H1 (cell line): ENCODE measurements around the gene CCL25. TPM values are rescaled to one million over a fixed set of nuclear protein-coding genes. Genes with fewer than 3 reads are reported as not detected.

Source experiments
- CTCF ChIA-PET: fragments of 300-600 bp; sonication (Branson Sonifier 250); formaldehyde crosslinking; loops from one replicate; lab custom pipeline; 2021; ENCODE audit not compliant: partially characterized antibody; lab: Charles Lee
- POLR2A ChIA-PET: fragments of 300-600 bp; sonication (Branson Sonifier 250); formaldehyde crosslinking; loops from one replicate; lab custom pipeline; 2021; ENCODE audit warnings: inconsistent platforms; ENCODE audit not compliant: partially characterized antibody; lab: Charles Lee
- DNase-seq, 2 experiments: peaks; one replicate each; pipeline versions ENCODE4 v3.0.0 to v3.0.0-alpha.2; 2010 to 2022; ENCODE audit warnings: low spot score in 2 of 2, low read depth in 1 of 2, mixed read lengths in 1 of 2
- FAIRE-seq: peaks from 2 replicates; lab custom pipeline; 2011; peaks lifted over from hg19 to GRCh38; lab: Jason Lieb, UNC
- H2AFZ ChIP-seq: 2 replicates; pipeline ENCODE4 v1.8.1; 2012; ENCODE audit warnings: low read length, inconsistent platforms
- H2AK5ac ChIP-seq: 2 replicates; pipeline ENCODE4 v1.6.1; 2013; ENCODE audit warnings: low read depth, low read length
- H2BK120ac ChIP-seq: replicated peaks from 2 replicates; pipeline ENCODE3; 2013; ENCODE audit warnings: low read depth, low read length, inconsistent platforms
- H2BK12ac ChIP-seq: 2 replicates; pipeline ENCODE4 v1.6.1; 2013; ENCODE audit warnings: low read depth, low read length
- H2BK15ac ChIP-seq: 2 replicates; pipeline ENCODE4 v1.6.1; 2013; ENCODE audit warnings: low read length
- H2BK20ac ChIP-seq: 2 replicates; pipeline ENCODE4 v1.6.1; 2013; ENCODE audit warnings: low read length
- H2BK5ac ChIP-seq: 2 replicates; pipeline ENCODE4 v1.6.1; 2013; ENCODE audit warnings: low read depth, low read length
- H3K14ac ChIP-seq: 2 replicates; pipeline ENCODE4 v1.6.1; 2013; ENCODE audit warnings: inconsistent platforms; ENCODE audit not compliant: insufficient read length
- H3K18ac ChIP-seq: 2 replicates; pipeline ENCODE4 v1.6.1; 2013; ENCODE audit warnings: low read length; ENCODE audit errors: extremely low read depth
- H3K23ac ChIP-seq: 2 replicates; pipeline ENCODE4 v1.6.1; 2013; ENCODE audit warnings: inconsistent platforms; ENCODE audit not compliant: insufficient read length
- H3K23me2 ChIP-seq: 2 replicates; pipeline ENCODE4 v1.6.1; 2013; ENCODE audit warnings: low read depth, low read length
- H3K27ac ChIP-seq: 2 replicates; pipeline ENCODE4 v1.6.1; 2011; ENCODE audit warnings: low read depth, low read length, inconsistent platforms
- H3K27me3 ChIP-seq, 4 experiments: replicated peaks in 1 of 4; 1 replicate in 1 of 4; 2 replicates in 3 of 4; pipeline versions ENCODE4 v1.6.1 to v1.8.1; 2011 to 2013; ENCODE audit warnings: low read length in 3 of 4, mild to moderate bottlenecking in 3 of 4, inconsistent platforms in 2 of 4, mixed read lengths in 2 of 4, moderate library complexity in 1 of 4; ENCODE audit not compliant: control insufficient read depth in 3 of 4, insufficient read depth in 3 of 4; ENCODE audit errors: extremely low read depth in 1 of 4
- H3K36me3 ChIP-seq, 4 experiments: 2 replicates each; pipeline versions ENCODE4 v1.6.1 to v1.8.1; 2011 to 2013; ENCODE audit warnings: mild to moderate bottlenecking in 4 of 4, low read length in 3 of 4, moderate library complexity in 2 of 4, control low read depth in 1 of 4, inconsistent platforms in 1 of 4; ENCODE audit not compliant: insufficient read depth in 4 of 4, control insufficient read depth in 2 of 4
- H3K4ac ChIP-seq: replicated peaks from 2 replicates; pipeline ENCODE3; 2013; ENCODE audit warnings: low read length, low read depth, mixed read lengths, inconsistent platforms; ENCODE audit not compliant: insufficient read length
- H3K4me1 ChIP-seq, 4 experiments: replicated peaks in 1 of 4; 1 replicate in 1 of 4; 2 replicates in 3 of 4; pipeline versions ENCODE4 v1.6.1 to v1.8.1; 2011 to 2013; ENCODE audit warnings: low read length in 3 of 4, inconsistent platforms in 2 of 4, mixed read lengths in 1 of 4; ENCODE audit not compliant: insufficient read depth in 4 of 4, control insufficient read depth in 3 of 4
- H3K4me2 ChIP-seq, 2 experiments: 2 replicates each; pipeline versions ENCODE4 v1.6.1 to v1.8.1; 2011 to 2013; ENCODE audit warnings: low read depth in 2 of 2, low read length in 2 of 2, control low read depth in 1 of 2, inconsistent platforms in 1 of 2, mild to moderate bottlenecking in 1 of 2; ENCODE audit not compliant: insufficient read depth in 1 of 2
- H3K4me3 ChIP-seq, 4 experiments: fragments of 200-600, 300-600 bp in 1 of 4; sonication (generic), shearing (Covaris generic), sonication (Bioruptor Twin) in 1 of 4; 2 replicates each; pipeline versions ENCODE4 v1.5.1 to v1.8.1; 2011 to 2016; ENCODE audit warnings: low read length in 4 of 4, low read depth in 3 of 4, control low read depth in 2 of 4, inconsistent platforms in 2 of 4, mild to moderate bottlenecking in 2 of 4, mixed read lengths in 1 of 4, moderate library complexity in 1 of 4; ENCODE audit not compliant: insufficient read depth in 2 of 4; ENCODE audit errors: extremely low read depth in 1 of 4
- H3K56ac ChIP-seq: replicated peaks from 2 replicates; pipeline ENCODE3; 2013; ENCODE audit warnings: low read depth, mild to moderate bottlenecking, mixed read lengths, low read length, inconsistent platforms; ENCODE audit not compliant: insufficient read length
- H3K79me1 ChIP-seq: 2 replicates; pipeline ENCODE4 v1.6.1; 2013; ENCODE audit warnings: low read depth, low read length, control low read depth
- H3K79me2 ChIP-seq, 2 experiments: 2 replicates each; pipeline versions ENCODE4 v1.6.1 to v1.8.1; 2012 to 2013; ENCODE audit warnings: low read length in 2 of 2, mild to moderate bottlenecking in 2 of 2, inconsistent platforms in 1 of 2; ENCODE audit not compliant: insufficient read depth in 2 of 2, control insufficient read depth in 1 of 2
- H3K9ac ChIP-seq, 4 experiments: replicated peaks in 1 of 4; 1 replicate in 1 of 4; 2 replicates in 3 of 4; pipeline versions ENCODE4 v1.6.1 to v1.8.1; 2011 to 2013; ENCODE audit warnings: low read depth in 3 of 4, low read length in 3 of 4, control low read depth in 2 of 4, mild to moderate bottlenecking in 2 of 4, moderate library complexity in 2 of 4, inconsistent platforms in 1 of 4; ENCODE audit errors: extremely low read depth in 1 of 4
- H3K9me3 ChIP-seq, 2 experiments: 2 replicates each; pipeline versions ENCODE4 v1.6.1 to v1.8.1; 2012 to 2013; ENCODE audit warnings: mild to moderate bottlenecking in 2 of 2, moderate library complexity in 2 of 2, control low read depth in 1 of 2, inconsistent platforms in 1 of 2, low read depth in 1 of 2, low read length in 1 of 2, mixed read lengths in 1 of 2; ENCODE audit not compliant: insufficient read depth in 2 of 2
- H4K20me1 ChIP-seq, 2 experiments: replicated peaks in 1 of 2; 2 replicates each; pipeline versions ENCODE3 to v1.8.1; 2011 to 2013; ENCODE audit warnings: inconsistent platforms in 2 of 2, low read length in 2 of 2, mild to moderate bottlenecking in 1 of 2; ENCODE audit not compliant: insufficient read depth in 2 of 2, control insufficient read depth in 1 of 2
- H4K5ac ChIP-seq: 2 replicates; pipeline ENCODE4 v1.6.1; 2013; ENCODE audit warnings: low read length, low read depth, mixed read lengths, inconsistent platforms; ENCODE audit not compliant: insufficient read length
- H4K8ac ChIP-seq: 2 replicates; pipeline ENCODE4 v1.8.0; 2013; ENCODE audit warnings: mild to moderate bottlenecking, moderate library complexity, low read length, inconsistent platforms; ENCODE audit not compliant: insufficient read depth; ENCODE audit errors: extremely low read depth
- H4K91ac ChIP-seq: replicated peaks from 2 replicates; pipeline ENCODE3; 2013; ENCODE audit warnings: low read length, mixed read lengths, inconsistent platforms; ENCODE audit not compliant: insufficient read length
- CBX5 ChIP-seq: fragments of 300-800, 300-1000 bp; sonication (generic); IDR thresholded peaks from 2 replicates; pipeline ENCODE4 v1.7.1; 2016; ENCODE audit warnings: antibody characterized with exemption, low read length, low read depth
- KDM4A ChIP-seq: IDR thresholded peaks from one replicate; pipeline ENCODE4 v1.7.1; 2012; ENCODE audit warnings: low read depth, mild to moderate bottlenecking, moderate library complexity, low read length, inconsistent platforms; ENCODE audit not compliant: severe bottlenecking
- MAFK ChIP-seq: IDR thresholded peaks from 2 replicates; pipeline ENCODE4 v1.6.1; 2012; ENCODE audit warnings: low read depth, mild to moderate bottlenecking, improper control_type of control experiment, low read length
- NRF1 ChIP-seq: IDR thresholded peaks from 2 replicates; pipeline ENCODE4 v1.6.1; 2011; ENCODE audit warnings: mild to moderate bottlenecking, low read depth, low read length, improper control_type of control experiment
- TBP ChIP-seq: IDR thresholded peaks from 2 replicates; pipeline ENCODE4 v1.6.1; 2011; ENCODE audit warnings: low read depth, low read length, improper control_type of control experiment
- WGBS, 2 experiments: shearing (Covaris generic) in 1 of 2; methylation state at CpG; one replicate each; pipeline versions ENCODE4 v1.1.6 to v1.1.7; 2013 to 2015; ENCODE audit warnings: low lambda C conversion rate in 2 of 2, mixed read lengths in 2 of 2, inconsistent platforms in 1 of 2, low coverage in 1 of 2, missing lambda C conversion rate in 1 of 2; ENCODE audit not compliant: insufficient replicate concordance in 2 of 2, insufficient coverage in 1 of 2, insufficient read length in 1 of 2; ENCODE audit errors: extremely low coverage in 1 of 2, missing lambda C conversion rate in 1 of 2; 5-methylcytosine and 5-hydroxymethylcytosine counted together
- polyA plus RNA-seq, 7 experiments: library from polyadenylated mRNA; depleted of rRNA in 3 of 7; stranded (reverse) in 5 of 7; unstranded in 2 of 7; fragments of >200 nt in 5 of 7; fragments of 200-250 nt in 2 of 7; gene quantifications; 1 replicate in 5 of 7; 2 replicates in 1 of 7; 4 replicates in 1 of 7; pipeline versions ENCODE4 v1.2.1 to v1.2.3, GENCODE V29; 2011 to 2013; ENCODE audit warnings: missing spikeins in 2 of 7, mixed read lengths in 2 of 7
- total RNA-seq: library from RNA; stranded (reverse); fragmentation: NEBNext Ultra II Directional; extraction: Animal tissue kit (Norgen Biotek cat#: 25700); gene quantifications from 2 replicates; pipeline ENCODE4 v1.2.1, GENCODE V29; 2021
- TF ChIP-seq, protein P1 (sequence below): IDR thresholded peaks from 2 replicates; pipeline ENCODE4 v1.6.1; 2012; ENCODE audit warnings: low read length, inconsistent platforms

CCL25 gene
- total and polyA plus RNA-seq, 2 of the 8 experiments (the other 6 are each of a cell fraction or from before 2014, with no cell fraction given), result 0.59 TPM; not detected in 1

- peaks cover 5 to 65% (median 47%) of the 10 kb centered on the region in 4 experiments; a peak in 6 of 8 replicates for H3K36me3 ChIP-seq
- no peak overlapping the region for H3K4me2 ChIP-seq
- no peak overlapping the region for H2BK15ac ChIP-seq
- WGBS, 2 experiments, result 91% methylated on average over 7 of the region's 7 CpGs; no CpG with 5 or more reads in 1 of the 2 experiments
- no peak overlapping the region for H2BK5ac ChIP-seq
- DNase-seq (no peak), FAIRE-seq (no peak)
- H2BK12ac ChIP-seq, result no peak overlapping the region
- no peak overlapping the region for H3K27ac ChIP-seq
- H3K4me1 ChIP-seq, result no peaks in the 10 kb centered on the region
- H4K20me1 ChIP-seq, result peaks cover 0 to 4% of the 10 kb centered on the region in 2 experiments
- H2AK5ac ChIP-seq, result no peak overlapping the region
- no peaks in the 10 kb centered on the region for H3K79me2 ChIP-seq
- no peak overlapping the region for H3K9ac ChIP-seq
- H3K4ac ChIP-seq, result no peak overlapping the region
- H3K9me3 ChIP-seq, result no peaks in the 10 kb centered on the region
- ChIA-PET POLR2A (interaction anchor here (0.7 to 1.3 kb wide), 3 partner anchors 9 to 13 kb away, joined by 3 read pairs; no protein-coding TSS in a partner anchor), CTCF (no interaction called here)
- H3K27me3 ChIP-seq, result no peaks in the 10 kb centered on the region
- H4K91ac ChIP-seq, result no peak overlapping the region
- H2BK120ac ChIP-seq, result no peak overlapping the region
- TF ChIP-seq MAFK, result no peak
- no peak for TF ChIP-seq NRF1
- no peak for TF ChIP-seq KDM4A
- TF ChIP-seq TBP, result no peak
- no peak for TF ChIP-seq CBX5
- TF ChIP-seq, protein P1, sequence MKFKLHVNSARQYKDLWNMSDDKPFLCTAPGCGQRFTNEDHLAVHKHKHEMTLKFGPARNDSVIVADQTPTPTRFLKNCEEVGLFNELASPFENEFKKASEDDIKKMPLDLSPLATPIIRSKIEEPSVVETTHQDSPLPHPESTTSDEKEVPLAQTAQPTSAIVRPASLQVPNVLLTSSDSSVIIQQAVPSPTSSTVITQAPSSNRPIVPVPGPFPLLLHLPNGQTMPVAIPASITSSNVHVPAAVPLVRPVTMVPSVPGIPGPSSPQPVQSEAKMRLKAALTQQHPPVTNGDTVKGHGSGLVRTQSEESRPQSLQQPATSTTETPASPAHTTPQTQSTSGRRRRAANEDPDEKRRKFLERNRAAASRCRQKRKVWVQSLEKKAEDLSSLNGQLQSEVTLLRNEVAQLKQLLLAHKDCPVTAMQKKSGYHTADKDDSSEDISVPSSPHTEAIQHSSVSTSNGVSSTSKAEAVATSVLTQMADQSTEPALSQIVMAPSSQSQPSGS, result no peak
- H3K23ac ChIP-seq, result no peak overlapping the region
- no peak overlapping the region for H2BK20ac ChIP-seq
- H3K18ac ChIP-seq, result no peak overlapping the region
- H4K8ac ChIP-seq, result no peak overlapping the region
- no peak overlapping the region for H2AFZ ChIP-seq
- no peaks in the 10 kb centered on the region for H3K79me1 ChIP-seq
- H4K5ac ChIP-seq, result no peak overlapping the region
- no peak overlapping the region for H3K14ac ChIP-seq
- peaks cover 15% of the 10 kb centered on the region; the same call in 1 of the 2 replicates for H3K23me2 ChIP-seq
- no peak overlapping the region for H3K56ac ChIP-seq
- H3K4me3 ChIP-seq, result no peak overlapping the region
These were observed 57.5 kb downstream of the CCL25 start for GRCh38 chr19:8109890-8110662.
